Gastroesophageal sphincter (tissue), 3 donors: Measurements from ENCODE around the gene GALNTL6.

ENCODE experiments used
- EP300 ChIP-seq: sonication (generic); formaldehyde crosslinking; IDR thresholded peaks from one replicate; pipeline ENCODE4 v1.6.1; 2017; ENCODE audit warnings: antibody characterized with exemption, mild to moderate bottlenecking
- POLR2A ChIP-seq, 2 donors: fragments of 450-650 bp; IDR thresholded peaks; one replicate each; pipeline ENCODE4 v1.6.1; 2017; ENCODE audit warnings: antibody characterized with exemption in 2 of 2, mild to moderate bottlenecking in 2 of 2, moderate library complexity in 1 of 2
- TF ChIP-seq, protein P1 (sequence below), 4 experiments: fragments of 200-600 bp in 2 of 4; fragments of 450-650 bp in 2 of 4; sonication (generic) in 1 of 4; IDR thresholded peaks; one replicate each; pipeline ENCODE4 v1.5.1; 2017 to 2019; ENCODE audit warnings: antibody characterized with exemption in 4 of 4, mild to moderate bottlenecking in 2 of 4, moderate library complexity in 2 of 4

DNA sequence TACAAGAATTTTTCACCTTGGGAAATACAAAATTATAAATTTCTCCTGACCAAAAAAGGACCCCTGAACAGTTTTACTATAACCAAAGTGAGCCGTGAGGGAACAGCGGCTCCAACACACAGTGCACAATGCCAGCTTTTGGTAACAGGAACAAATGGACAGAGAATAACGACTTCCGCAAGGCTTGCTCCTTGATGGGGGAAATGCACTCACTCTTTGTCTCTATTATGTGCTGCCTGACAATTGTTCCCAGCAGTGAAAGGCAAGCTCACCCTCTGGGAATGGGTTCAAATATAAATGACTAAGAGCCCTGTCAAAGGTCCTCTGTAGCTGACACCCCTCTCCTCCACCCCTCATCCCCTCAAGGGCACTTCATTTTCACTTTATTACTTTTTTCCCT, 1029.6 kb downstream of the GALNTL6 start:
- no peak for TF ChIP-seq POLR2A (IDR thresholded peaks at IDR 0.05)
- TF ChIP-seq, protein P1, sequence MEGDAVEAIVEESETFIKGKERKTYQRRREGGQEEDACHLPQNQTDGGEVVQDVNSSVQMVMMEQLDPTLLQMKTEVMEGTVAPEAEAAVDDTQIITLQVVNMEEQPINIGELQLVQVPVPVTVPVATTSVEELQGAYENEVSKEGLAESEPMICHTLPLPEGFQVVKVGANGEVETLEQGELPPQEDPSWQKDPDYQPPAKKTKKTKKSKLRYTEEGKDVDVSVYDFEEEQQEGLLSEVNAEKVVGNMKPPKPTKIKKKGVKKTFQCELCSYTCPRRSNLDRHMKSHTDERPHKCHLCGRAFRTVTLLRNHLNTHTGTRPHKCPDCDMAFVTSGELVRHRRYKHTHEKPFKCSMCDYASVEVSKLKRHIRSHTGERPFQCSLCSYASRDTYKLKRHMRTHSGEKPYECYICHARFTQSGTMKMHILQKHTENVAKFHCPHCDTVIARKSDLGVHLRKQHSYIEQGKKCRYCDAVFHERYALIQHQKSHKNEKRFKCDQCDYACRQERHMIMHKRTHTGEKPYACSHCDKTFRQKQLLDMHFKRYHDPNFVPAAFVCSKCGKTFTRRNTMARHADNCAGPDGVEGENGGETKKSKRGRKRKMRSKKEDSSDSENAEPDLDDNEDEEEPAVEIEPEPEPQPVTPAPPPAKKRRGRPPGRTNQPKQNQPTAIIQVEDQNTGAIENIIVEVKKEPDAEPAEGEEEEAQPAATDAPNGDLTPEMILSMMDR (IDR thresholded peaks at IDR 0.05) = no peak
- no peak for TF ChIP-seq EP300
